ENCODE results near the gene STIP1. TPM values are rescaled to one million over a fixed set of nuclear protein-coding genes. Genes with fewer than 3 reads are reported as not detected.
A peak's percentile ranks its signal among the peaks of the same experiment; 100 is the strongest.

STIP1 gene
- total RNA-seq, 1 donor from 2014 or later: 111 TPM

GRCh38 chr11:64196626-64197025, 10.7 kb downstream of the STIP1 start:
- DNase-seq (ENCODE audit: low read depth in 2 of 2): no peak

GRCh38 chr11:64198511-64198910, 12.5 kb downstream of the STIP1 start:
- no peak for DNase-seq (ENCODE audit: low read depth in 2 of 2)

DNA sequence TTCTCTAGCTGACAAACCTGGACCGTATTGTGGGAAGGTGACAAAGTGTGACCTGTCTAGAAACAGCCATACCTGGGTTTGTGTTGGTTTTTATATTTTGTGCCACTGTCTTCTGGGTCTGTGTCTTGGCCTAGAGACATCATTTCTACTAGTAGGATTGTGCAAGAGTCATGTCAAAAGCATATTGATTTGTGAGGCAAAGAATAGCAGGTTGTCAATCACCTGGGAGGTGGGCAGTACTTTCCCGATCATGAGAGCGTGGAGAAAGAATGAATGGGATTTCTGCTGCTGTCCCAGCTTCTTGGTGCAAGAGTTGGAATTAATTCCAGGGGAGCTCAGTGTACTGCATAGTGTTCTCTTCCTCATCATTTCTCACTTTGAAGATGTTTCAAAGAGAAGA, 15.6 kb downstream of the STIP1 start:
- no peak for DNase-seq (ENCODE audit: low read depth in 2 of 2)

- no peak for DNase-seq (ENCODE audit: low read depth in 2 of 2)
These were observed 17.0 kb downstream of the STIP1 start for GRCh38 chr11:64202992-64203391.

GRCh38 chr11:64203421-64204079, 17.6 kb downstream of the STIP1 start:
- DNase-seq (ENCODE audit: low read depth in 2 of 2): no peak

- DNase-seq (ENCODE audit: low read depth in 2 of 2): no peak
These were observed 18.1 kb downstream of the STIP1 start for GRCh38 chr11:64204080-64204440.

DNA sequence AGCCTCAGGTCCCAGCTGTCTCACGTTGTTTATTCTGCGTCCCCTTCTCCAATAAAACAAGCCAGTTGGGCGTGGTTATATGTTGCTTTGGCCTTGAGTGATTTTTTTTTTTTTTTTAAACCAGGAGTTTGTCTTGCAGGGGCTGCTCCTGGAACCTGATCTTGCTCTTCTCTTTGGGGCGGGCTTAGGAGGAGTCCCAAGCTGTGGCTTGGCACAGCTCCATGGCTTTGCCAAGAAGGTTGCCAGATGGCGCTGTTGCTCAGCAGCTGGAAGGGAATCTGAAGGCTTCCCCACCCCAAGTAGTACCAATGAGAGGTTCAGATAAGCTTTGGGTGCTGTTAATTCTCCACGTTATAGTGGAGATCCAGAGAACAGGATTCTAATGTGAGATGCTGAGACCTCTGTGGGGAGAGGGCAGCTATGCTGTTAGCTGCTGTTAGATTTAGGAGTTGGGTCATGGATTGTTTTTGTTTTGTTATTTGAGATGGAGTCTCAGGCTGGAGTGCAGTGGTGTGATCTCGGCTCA, 18.6 kb downstream of the STIP1 start:
- peak; percentile 87 to 95 for DNase-seq (ENCODE audit: low read depth in 2 of 2)

DNA sequence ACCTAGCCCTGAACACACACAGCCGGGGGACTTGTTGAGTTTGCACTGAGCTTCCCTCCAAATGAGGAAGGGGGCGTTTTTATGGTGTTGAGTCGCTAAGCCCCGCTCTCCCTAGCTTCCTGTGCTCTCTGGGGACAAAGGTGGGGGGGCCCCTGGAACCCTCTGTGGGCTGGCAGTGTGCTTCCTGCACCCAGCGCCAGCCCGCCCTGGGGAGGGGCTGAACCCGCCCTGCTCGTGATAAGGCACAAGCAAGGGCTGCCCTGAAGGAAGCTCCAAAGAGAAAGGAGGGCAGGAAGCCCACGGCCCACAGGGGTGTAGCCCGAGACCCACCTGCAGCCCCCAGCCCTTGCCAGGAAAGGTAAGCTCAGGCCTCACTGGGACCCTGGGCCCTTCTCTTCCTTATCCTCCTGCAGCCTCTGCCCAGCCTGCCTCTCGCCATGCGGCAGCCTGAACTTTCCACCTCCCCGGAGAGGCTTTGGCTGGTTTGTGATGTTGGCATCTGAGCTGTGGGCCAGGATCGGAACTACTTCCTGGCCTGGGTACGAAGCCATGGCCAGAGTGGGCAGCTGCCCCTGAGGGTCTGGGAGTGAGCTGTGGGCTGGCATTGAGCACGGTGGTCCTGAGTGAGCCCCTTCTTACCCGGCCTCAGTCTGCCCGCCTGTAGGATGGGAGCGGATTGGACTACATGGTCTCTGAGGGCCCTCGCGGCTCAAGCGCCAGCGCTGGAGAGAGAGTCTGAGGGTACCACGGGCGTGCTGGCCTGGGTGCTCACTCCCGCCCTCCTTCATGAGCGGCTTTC, 20.7 kb downstream of the STIP1 start, which contains the start of gene FERMT3:
TSS of gene FERMT3 (plus strand) at position 265 of the 799 bp plus-strand sequence. CDS start 644 bp downstream, outside the sequence.
- peak in 1 of 2 donors; percentile 38 for DNase-seq (ENCODE audit: low read depth in 2 of 2)

GRCh38 chr11:64207256-64208085, 21.5 kb downstream of the STIP1 start:
- peak; percentile 76 to 84 for DNase-seq (ENCODE audit: low read depth in 2 of 2)

DNA sequence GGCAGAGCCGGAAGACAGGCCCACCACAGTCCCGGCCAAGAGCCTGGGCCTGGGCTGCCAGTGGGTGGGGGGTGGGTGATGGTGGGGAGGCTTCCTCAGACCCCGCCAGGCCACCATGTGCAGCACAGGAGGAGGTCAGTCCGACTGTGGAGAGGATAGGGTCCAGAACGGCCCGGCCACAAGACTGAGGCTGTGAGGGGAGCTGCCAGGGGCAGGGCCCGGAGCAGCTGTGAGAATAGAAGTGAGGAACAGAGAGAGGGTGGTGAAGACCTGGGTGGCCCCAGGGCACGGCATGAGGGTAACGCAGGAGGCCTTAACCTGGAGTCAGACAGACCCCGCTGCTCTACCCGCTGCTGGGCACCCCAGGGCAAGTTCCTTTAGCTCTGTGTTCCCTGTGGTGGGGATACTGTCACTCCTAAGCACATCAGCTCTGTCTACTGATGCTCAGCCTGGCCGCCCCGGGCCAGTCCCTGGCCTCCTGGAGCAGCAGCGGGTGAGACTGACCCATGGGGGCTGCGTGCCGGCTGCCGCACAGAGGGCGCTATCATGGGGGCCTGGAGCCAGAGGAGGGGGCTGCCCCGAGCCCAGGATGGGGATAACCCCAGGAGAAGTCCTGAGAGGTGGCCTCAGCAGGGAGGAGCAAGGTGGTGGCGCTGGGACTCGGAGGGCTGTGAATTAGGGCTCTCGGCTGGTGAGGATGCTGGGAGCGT, 22.3 kb downstream of the STIP1 start:
- DNase-seq (ENCODE audit: low read depth in 2 of 2): no peak

DNA sequence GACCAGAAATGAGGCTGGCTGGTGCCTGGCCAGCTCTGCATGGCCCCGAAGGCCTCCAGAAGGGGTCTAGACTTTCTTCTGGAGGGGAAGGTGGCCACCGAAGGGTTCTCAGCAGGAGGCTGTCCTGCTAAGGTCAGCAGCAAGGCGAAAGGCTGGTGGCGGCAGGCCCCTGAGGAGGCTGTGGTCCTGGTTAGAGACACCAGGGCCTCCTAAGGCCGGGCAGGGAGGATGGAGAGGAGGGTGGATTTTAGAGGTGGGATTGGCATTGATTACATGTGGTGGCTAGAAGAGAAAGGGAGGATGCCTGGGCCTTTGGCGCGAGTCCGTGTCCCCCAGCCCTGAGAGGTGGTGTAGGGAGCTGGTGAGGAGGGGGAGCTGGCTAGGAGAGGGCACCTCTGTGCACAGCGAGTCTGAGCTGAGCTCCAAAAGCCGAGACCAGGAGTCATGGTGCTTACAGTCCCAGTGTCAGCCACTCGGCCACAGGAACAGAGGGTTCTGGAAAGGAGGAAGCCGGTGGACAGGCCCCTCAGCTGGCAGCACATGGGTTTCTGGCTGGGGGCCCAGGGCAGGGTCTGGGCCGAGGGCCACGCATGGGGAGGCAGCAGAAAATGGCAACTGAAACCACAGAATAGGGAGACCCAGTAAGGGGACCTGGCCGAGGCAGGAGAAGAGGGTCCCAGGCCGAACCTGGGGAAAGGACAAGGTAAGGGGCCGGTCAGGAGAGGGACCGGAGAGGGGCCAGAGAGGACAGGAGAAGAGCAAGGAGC, 23.0 kb downstream of the STIP1 start:
- no peak for DNase-seq (ENCODE audit: low read depth in 2 of 2)

- no peak for DNase-seq (ENCODE audit: low read depth in 2 of 2)
These were observed 23.5 kb downstream of the STIP1 start for GRCh38 chr11:64209563-64209843.

GRCh38 chr11:64210301-64211020, 24.5 kb downstream of the STIP1 start:
- no peak for DNase-seq (ENCODE audit: low read depth in 2 of 2)

DNA sequence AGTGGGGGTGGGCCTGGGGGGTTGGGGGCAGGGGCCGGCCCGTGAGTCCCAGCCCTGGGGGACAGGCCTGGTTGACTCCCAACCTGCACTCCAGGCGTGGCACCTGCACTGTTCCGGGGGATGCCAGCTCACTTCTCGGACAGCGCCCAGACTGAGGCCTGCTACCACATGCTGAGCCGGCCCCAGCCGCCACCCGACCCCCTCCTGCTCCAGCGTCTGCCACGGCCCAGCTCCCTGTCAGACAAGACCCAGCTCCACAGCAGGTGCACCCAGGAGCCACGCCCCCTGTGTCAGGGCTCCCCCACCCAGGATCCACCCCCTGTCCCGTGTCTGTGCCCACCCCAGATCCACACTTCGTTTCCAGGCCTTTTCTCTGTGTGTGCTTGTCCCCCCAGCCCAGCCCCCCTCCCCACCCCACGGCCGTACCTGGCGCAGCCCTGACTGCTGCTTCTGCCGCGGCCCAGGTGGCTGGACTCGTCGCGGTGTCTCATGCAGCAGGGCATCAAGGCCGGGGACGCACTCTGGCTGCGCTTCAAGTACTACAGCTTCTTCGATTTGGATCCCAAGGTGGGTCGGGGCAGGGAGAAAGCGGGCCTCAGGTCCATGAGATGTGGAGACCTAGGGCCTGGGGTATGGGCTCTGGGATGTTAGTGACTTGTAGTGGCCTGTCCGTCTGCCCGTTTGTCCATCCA, 25.4 kb downstream of the STIP1 start:
- DNase-seq (ENCODE audit: low read depth in 2 of 2): no peak

- no peak for DNase-seq (ENCODE audit: low read depth in 2 of 2)
These were observed 30.9 kb downstream of the STIP1 start for GRCh38 chr11:64216879-64217278.

DNA sequence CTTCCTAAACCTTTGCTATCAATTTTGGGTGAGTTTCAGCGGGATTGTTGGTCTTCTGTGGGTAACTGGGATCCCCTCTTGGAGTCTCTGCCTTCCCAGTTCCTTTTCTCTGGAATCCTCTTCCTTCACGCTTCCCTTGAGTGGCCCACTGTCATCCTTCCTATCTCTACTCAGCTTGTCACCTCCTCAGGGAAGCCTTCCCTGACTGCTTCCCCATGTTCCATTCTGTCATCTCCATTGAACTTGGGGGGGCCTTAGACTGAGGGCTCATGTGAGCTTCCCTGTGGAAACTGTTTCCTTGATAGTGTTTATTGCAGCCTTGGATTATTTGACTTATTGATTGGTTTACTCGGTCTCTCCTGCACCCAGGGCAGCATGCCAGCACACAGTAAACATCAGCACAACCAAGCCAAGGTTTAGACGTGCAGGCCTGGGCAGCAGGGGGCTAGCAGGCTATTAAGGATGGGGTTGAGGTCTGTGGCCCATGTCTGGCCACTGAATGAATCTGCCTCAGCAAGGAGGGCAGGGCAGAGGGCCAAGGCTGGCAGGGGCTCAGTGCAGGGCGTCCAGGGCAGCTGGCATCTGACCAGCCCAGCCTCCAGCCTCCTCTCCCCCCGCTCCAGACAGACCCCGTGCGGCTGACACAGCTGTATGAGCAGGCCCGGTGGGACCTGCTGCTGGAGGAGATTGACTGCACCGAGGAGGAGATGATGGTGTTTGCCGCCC, 32.8 kb downstream of the STIP1 start:
- DNase-seq (ENCODE audit: low read depth in 2 of 2): no peak

GRCh38 chr11:64219354-64219684, 33.3 kb downstream of the STIP1 start:
- no peak for DNase-seq (ENCODE audit: low read depth in 2 of 2)

DNA sequence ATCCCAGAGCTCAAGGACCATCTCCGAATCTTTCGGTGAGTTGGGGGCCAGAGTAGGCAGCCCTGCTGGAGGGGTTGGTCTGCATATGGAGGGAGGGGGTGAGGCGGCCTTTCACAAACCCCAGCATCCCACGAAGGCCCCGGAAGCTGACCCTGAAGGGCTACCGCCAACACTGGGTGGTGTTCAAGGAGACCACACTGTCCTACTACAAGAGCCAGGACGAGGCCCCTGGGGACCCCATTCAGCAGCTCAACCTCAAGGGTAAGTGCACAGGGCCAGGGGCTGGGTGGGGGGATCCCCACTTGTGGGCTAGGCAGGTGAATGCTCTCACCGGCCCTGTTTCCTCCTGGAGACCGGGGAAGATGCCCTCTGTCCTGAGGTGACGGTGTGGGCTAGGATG, 33.8 kb downstream of the STIP1 start:
- no peak for DNase-seq (ENCODE audit: low read depth in 2 of 2)

DNA sequence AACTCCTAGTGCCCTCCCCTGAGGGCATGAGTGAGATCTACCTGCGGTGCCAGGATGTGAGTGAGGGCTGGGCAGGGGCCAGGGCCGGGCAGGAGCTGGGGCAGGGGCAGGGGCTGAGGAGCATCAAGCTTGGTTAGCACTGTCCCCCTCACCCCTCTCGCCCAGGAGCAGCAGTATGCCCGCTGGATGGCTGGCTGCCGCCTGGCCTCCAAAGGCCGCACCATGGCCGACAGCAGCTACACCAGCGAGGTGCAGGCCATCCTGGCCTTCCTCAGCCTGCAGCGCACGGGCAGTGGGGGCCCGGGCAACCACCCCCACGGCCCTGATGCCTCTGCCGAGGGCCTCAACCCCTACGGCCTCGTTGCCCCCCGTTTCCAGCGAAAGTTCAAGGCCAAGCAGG, 34.3 kb downstream of the STIP1 start:
- DNase-seq (ENCODE audit: low read depth in 2 of 2): no peak

Measured in lung microvascular endothelial cell (primary cell).